ENCODE measurements around the gene MCIDAS.

- TF ChIP-seq POLR2AphosphoS5 (IDR thresholded peaks at IDR 0.05) (no peak), CTCF (IDR thresholded peaks at IDR 0.05) (no peak)
Measured at GRCh38 chr5:55230086-55230629, 3.0 kb upstream of the MCIDAS start.

All from upper lobe of left lung (tissue), 4 donors.